HG03520 (cell line): ENCODE data around the gene SH2B3.
A peak's percentile ranks its signal among the peaks of the same experiment; 100 is the strongest.

Source experiments
- ATAC-seq: cut with Tn5 transposase; IDR thresholded peaks from one replicate; pipeline ENCODE4 v1.9.1; 2021; ENCODE audit warnings: mild to moderate bottlenecking, moderate library complexity; ENCODE audit not compliant: unreplicated experiment

SH2B3 gene

GRCh38 chr12:111443086-111443485, 37.4 kb downstream of the SH2B3 start:
- no peak for ATAC-seq

- ATAC-seq, result no peak
These were observed 37.9 kb downstream of the SH2B3 start for GRCh38 chr12:111443586-111443985.

DNA sequence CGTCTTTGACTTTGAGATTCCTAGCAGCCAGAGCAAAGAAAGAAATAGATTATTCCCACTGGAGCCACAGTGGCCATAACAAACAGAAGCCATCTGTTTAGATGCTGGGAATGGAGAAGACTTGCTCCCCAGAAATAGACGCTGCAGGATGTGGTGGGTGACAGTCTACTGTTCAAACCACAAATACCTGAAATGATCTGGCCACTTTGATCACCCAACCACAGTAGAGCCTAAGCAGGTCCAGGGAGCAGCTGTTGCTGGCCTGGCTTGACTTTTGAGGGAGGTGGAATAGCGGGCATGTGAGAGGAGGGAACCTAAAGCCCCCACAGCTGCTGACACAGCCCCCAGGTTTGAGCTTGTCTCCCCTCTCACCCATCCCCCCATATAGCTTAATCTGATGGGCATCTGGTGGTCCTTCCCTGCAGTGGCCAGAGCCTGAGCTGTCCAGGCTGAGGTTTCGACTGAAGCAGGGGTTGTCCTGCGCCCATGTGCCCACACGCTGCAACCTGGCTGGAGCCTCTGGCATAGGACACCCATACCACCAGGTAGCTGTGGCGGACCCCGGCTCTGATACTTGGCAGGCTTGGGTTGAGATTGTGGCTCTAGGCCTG, 38.7 kb downstream of the SH2B3 start:
- peak; percentile 31 for ATAC-seq

- ATAC-seq, result peak; percentile 81
These were observed 39.4 kb downstream of the SH2B3 start for GRCh38 chr12:111444925-111445725.

- ATAC-seq, result no peak
These were observed 40.2 kb downstream of the SH2B3 start for GRCh38 chr12:111445726-111446581.

DNA sequence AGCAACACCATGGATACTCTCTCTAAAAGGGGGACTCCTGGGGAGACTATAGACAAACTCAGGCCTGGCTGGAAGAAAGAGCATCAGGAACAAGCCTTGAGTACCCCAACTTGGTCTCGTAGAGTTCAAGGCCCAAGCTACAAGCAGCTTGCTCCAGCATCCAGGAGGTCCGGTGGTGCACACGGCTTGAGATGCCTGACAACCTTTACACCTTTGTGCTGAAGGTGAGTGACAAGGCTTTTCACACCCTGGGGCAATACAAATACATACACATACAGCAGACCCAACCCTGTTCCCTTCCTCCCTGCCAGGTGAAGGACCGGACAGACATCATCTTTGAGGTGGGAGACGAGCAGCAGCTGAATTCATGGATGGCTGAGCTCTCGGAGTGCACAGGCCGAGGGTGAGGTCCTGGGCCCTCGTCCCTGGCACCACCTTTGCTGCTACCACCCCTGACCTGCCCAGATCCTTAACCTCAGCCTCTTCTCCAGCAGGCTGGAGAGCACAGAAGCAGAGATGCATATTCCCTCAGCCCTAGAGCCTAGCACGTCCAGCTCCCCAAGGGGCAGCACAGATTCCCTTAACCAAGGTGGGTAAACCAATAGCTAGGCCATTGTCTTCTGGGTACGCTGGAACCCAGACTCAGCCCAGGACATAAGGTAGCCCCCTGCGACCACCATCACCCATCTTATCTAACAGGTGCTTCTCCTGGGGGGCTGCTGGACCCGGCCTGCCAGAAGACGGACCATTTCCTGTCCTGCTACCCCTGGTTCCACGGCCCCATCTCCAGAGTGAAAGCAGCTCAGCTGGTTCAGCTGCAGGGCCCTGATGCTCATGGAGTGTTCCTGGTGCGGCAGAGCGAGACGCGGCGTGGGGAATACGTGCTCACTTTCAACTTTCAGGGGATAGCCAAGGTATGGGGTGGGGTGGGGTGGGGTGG, 41.2 kb downstream of the SH2B3 start:
- no peak for ATAC-seq

- no peak for ATAC-seq
These were observed 42.0 kb downstream of the SH2B3 start for GRCh38 chr12:111447571-111448265.

GRCh38 chr12:111448266-111448830, 42.6 kb downstream of the SH2B3 start:
- ATAC-seq, result no peak

- ATAC-seq, result no peak
These were observed 43.4 kb downstream of the SH2B3 start for GRCh38 chr12:111448846-111449790.

DNA sequence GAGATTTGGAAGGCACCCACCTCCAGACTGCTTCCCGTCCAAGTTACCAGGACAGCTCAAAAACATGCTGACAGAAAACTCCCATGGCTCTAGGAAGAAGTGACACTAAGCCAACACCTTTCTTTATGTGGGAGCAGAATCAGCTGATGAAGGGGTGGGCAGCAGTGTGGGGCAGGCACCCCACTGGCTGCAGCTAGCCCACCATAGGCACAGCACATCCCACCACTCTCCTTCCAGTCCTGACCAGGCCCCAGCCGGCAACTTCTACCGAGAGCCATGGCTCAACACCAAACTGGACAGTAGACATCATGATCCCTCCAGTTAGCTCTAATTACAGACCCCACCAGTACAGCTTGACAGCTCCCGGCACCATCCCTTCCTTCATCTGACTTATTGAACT, 45.0 kb downstream of the SH2B3 start:
- ATAC-seq, result no peak

DNA sequence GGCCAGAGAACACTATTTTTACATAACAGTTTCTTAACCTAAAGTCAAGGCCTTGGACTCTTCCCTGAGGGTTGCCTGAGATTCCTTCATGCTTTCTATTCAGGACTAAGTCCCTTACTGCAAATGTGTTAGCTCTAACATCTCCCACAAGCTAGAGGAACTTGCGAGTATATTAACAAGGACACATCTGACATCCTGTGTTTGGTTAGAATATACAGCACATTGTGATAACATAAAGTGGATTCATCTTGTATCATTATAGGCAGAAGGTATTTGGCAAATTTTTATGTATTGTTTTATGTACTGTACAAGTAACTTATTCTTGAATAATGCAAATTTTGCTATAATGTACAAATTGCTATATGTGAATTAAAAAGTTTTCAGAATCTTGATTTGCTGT, 45.5 kb downstream of the SH2B3 start:
- no peak for ATAC-seq

- no peak for ATAC-seq
These were observed 46.0 kb downstream of the SH2B3 start for GRCh38 chr12:111451649-111452129.

GRCh38 chr12:111453071-111453989, 47.6 kb downstream of the SH2B3 start:
- ATAC-seq, result no peak

DNA sequence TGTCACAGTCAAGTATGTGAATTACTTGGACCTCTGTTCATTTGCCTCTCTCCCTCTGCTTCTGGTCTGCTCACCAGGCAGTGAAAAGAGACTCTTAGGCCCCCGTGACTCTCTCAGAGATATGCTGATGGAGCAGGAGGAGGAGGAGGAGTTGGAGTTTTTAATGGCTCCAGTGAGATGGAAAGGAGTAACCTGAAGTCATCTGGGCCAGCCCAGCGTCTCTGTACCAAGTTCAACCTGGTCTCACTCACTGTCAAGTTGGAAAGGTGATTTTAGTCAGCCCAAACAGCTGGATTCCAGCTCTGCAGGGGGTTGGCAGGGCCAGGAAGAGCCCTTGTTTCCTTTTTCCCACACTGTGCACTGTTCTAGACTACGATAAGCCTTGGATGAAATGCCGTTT, 48.6 kb downstream of the SH2B3 start:
- ATAC-seq, result no peak

- no peak for ATAC-seq
These were observed 49.2 kb downstream of the SH2B3 start for GRCh38 chr12:111454716-111455447.

DNA sequence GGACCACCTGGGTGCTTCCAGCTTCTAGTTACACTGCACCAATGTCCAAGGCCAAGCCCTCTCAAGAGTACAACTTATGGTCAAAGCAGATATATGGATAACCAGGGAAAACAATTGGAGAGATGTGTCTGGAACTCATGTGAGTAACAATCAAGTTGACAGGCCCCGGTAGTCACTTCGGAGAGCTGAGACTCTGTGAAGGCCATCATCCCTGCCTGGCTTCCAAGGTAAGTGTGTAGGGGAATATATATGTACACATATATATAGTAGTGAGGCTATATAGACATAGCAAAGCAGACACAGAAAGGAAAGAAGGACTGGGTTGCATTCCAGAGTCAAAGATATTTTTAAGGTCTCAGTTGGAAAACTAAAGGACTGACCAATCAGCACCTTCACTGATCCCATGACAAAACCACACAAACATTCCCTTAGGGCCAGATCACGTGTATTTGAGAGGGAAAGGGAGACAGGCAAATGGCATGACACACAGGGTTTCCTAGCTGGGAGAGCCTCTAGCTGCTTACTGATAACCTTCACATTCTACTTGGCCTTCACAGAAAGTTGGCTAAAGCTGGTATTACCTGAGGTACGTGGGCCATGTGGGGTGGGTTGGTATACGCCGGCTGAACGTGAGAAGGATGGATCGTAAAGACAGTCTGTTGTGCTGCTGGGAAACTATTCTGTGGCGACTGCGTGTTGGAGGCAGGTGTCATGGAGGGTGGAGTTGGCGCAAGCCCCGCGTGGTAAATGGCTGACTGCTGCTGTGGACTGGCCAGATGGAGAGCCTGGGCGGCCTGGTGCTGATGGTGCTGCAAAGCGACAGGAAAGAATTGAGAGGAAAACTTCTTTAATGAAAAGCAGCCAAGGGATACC, 50.0 kb downstream of the SH2B3 start:
- ATAC-seq, result no peak
